K562 (cell line): ENCODE measurements around the gene JADE2. TPM values are rescaled to one million over a fixed set of nuclear protein-coding genes. Genes with fewer than 3 reads are reported as not detected.

Experiments
- ERF ChIP-seq: fragments of 450-650 bp; formaldehyde crosslinking; IDR thresholded peaks from 2 replicates; pipeline ENCODE4 v1.4.0; 2020; ENCODE audit warnings: mild to moderate bottlenecking, mixed read lengths
- MBD2 ChIP-seq: sonication (generic); IDR thresholded peaks from 2 replicates; pipeline ENCODE4 v1.6.1; 2016; ENCODE audit warnings: low read depth, borderline replicate concordance
- NCOA1 ChIP-seq: fragments of 450-650 bp; IDR thresholded peaks from 2 replicates; pipeline ENCODE4 v1.6.1; 2016; ENCODE audit warnings: low read depth
- NR2C1 ChIP-seq, 2 experiments: fragments of 450-650 bp; IDR thresholded peaks; 2 replicates each; pipeline ENCODE4 v1.6.1; 2017; ENCODE audit warnings: mild to moderate bottlenecking in 2 of 2, antibody characterized with exemption in 1 of 2, inconsistent platforms in 1 of 2, missing compliant biosample characterization in 1 of 2, missing genetic modification characterization in 1 of 2
- NRF1 ChIP-seq, 2 experiments: fragments of 450-650 bp; IDR thresholded peaks in 1 of 2; conservative IDR thresholded peaks in 1 of 2; 2 replicates each; pipeline ENCODE4 v1.6.1; 2014; ENCODE audit warnings: mild to moderate bottlenecking in 2 of 2
- PHF8 ChIP-seq: fragments of 200-600 bp; sonication (generic); IDR thresholded peaks from 2 replicates; pipeline ENCODE4 v1.6.1; 2012; ENCODE audit warnings: mixed run types, mild to moderate bottlenecking, inconsistent platforms, low read length, moderate library complexity, borderline replicate concordance
- POLR2A ChIP-seq: fragments of 450-650 bp; conservative IDR thresholded peaks from 2 replicates; pipeline ENCODE4 v1.6.1; 2016
- PURB ChIP-seq: sonication (generic); formaldehyde crosslinking; IDR thresholded peaks from 2 replicates; pipeline ENCODE4 v1.9.0; 2021; ENCODE audit warnings: low read depth, mild to moderate bottlenecking, missing genetic modification reagents
- SIX5 ChIP-seq, 2 experiments: IDR thresholded peaks; 2 replicates each; pipeline ENCODE4 v1.6.1; 2011; ENCODE audit warnings: low read length in 2 of 2, borderline replicate concordance in 1 of 2, low read depth in 1 of 2, mild to moderate bottlenecking in 1 of 2, moderate library complexity in 1 of 2; ENCODE audit not compliant: insufficient read depth in 1 of 2
- VEZF1 ChIP-seq: fragments of 200-800 bp; sonication (Bioruptor generic); IDR thresholded peaks from 2 replicates; pipeline ENCODE4 v1.6.1; 2017; ENCODE audit warnings: missing genetic modification characterization, missing compliant biosample characterization
- ZNF407 ChIP-seq: fragments of 450-650 bp; IDR thresholded peaks from 2 replicates; pipeline ENCODE4 v1.6.1; 2016; ENCODE audit warnings: low read depth
- polyA plus RNA-seq, 8 experiments: library from polyadenylated mRNA; depleted of rRNA in 4 of 8; stranded (reverse) in 5 of 8; unstranded in 3 of 8; fragments of >200 nt; fragmentation: Nextera tagmentation in 2 of 8; fragmentation: Illumina TruSeq in 1 of 8; extraction: Ambion mirVana in 2 of 8; extraction: Trizol in 1 of 8; gene quantifications; 2 replicates each; pipeline versions ENCODE4 v1.2.1 to v1.2.3, GENCODE V29; 2011 to 2014; ENCODE audit warnings: inconsistent platforms in 1 of 8, missing spikeins in 1 of 8
- total RNA-seq, 7 experiments: library from RNA; depleted of rRNA in 6 of 7; stranded (reverse); fragments of >200 nt in 6 of 7; fragmentation: Illumina TruSeq in 2 of 7; extraction: Trizol in 2 of 7; gene quantifications; 2 replicates each; pipeline versions ENCODE4 v1.2.1 to v1.2.3, GENCODE V29; 2011 to 2021; ENCODE audit warnings: low replicate concordance in 1 of 7

JADE2 gene
- total and polyA plus RNA-seq, 9 of the 15 experiments (the other 6 are each of a cell fraction or from before 2014, with no cell fraction given), result 0.50 to 23.3 (median 9.1) TPM

GRCh38 chr5:134506054-134507039 is 19.1 kb upstream of the JADE2 start (continued):
- TF ChIP-seq ZNF407 (no peak), SIX5 (IDR thresholded peaks at IDR 0.05; ENCODE audit: borderline replicate concordance in 1 of 2, insufficient read depth in 1 of 2, low read depth in 1 of 2, low read length in 2 of 2) (no peak), NR2C1 (IDR thresholded peaks at IDR 0.05) (0 out of 2 replicates have a peak, but pooled peaks have one; percentile 22), NR2C1 (tag; IDR thresholded peaks at IDR 0.05) (no peak), NCOA1 (no peak), POLR2A (no peak), NRF1 (conservative IDR thresholded peaks at IDR 0.05 in 1 of 2, IDR thresholded peaks at IDR 0.05 in 1 of 2) (peak; percentile 36 to 40; a peak in 3 of 4 replicates), PHF8 (peak; percentile 21; the same call in 1 of the 2 replicates), VEZF1 (peak; percentile 77), PURB (CRISPR knock-in tag) (no peak), MBD2 (peak; percentile 30; the same call in 1 of the 2 replicates), ERF (CRISPR knock-in tag) (peak; percentile 47; the same call in 1 of the 2 replicates)
